ENCODE measurements around the gene COPS6.

Gene COPS6

DNA sequence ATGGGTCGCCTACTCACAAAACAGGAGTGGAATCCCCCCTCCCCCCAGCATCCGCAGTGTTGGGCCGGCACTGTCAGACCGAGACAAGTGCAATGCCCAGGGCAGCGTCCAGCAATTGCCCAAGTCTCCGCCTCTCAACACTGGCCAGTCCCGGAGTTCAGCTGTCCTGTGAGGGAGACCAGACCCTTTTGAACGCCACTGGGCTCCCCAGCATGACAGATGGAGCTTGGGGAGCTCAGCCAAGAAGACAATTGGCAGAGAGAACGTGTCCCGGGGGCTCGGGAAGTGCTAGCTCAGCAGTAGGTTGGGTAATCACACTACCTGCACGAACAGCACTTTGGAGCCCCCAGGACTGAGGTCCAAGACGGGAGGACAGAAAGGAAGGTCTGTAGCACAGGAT, 4.7 kb downstream of the COPS6 start:
- DNase-seq (ENCODE audit: low read depth), result no peak
- TF ChIP-seq, protein P1, sequence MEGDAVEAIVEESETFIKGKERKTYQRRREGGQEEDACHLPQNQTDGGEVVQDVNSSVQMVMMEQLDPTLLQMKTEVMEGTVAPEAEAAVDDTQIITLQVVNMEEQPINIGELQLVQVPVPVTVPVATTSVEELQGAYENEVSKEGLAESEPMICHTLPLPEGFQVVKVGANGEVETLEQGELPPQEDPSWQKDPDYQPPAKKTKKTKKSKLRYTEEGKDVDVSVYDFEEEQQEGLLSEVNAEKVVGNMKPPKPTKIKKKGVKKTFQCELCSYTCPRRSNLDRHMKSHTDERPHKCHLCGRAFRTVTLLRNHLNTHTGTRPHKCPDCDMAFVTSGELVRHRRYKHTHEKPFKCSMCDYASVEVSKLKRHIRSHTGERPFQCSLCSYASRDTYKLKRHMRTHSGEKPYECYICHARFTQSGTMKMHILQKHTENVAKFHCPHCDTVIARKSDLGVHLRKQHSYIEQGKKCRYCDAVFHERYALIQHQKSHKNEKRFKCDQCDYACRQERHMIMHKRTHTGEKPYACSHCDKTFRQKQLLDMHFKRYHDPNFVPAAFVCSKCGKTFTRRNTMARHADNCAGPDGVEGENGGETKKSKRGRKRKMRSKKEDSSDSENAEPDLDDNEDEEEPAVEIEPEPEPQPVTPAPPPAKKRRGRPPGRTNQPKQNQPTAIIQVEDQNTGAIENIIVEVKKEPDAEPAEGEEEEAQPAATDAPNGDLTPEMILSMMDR (conservative IDR thresholded peaks at IDR 0.05; ENCODE audit: low read depth, low read length), result no peak
- no peak overlapping the region for H3K4me3 ChIP-seq (ENCODE audit: low read depth, low read length)

DNA sequence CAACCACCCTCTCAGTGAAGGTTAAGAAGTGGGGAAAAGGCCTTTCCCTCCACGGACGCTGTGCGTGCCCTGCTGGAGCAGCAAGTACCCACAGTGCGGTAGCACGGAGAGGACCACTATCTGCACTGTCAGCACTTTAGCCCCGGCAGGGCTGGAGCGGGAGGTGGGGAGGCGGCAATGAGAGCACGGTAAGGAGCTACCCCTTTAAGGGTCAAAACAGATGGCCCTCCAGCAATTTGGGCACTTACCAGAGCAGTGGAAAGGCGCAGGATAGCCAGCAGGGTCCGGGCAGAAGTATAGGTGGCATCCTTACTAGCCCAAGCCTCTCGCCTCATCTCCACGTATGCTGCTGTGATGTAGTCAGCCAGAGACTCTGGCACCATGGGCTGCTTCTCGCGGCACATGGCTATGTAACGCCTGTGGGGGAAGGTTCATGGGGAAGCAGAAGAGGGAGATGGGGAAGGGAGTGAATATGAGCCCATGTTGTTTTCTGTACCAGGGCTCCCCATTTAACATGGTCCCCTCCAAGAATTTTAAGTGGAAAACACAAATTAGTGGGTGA, 5.2 kb downstream of the COPS6 start:
- DNase-seq (ENCODE audit: low read depth), result no peak
- H3K4me3 ChIP-seq (ENCODE audit: low read depth, low read length), result no peak overlapping the region
- TF ChIP-seq, protein P1 (conservative IDR thresholded peaks at IDR 0.05; ENCODE audit: low read depth, low read length), result no peak

DNA sequence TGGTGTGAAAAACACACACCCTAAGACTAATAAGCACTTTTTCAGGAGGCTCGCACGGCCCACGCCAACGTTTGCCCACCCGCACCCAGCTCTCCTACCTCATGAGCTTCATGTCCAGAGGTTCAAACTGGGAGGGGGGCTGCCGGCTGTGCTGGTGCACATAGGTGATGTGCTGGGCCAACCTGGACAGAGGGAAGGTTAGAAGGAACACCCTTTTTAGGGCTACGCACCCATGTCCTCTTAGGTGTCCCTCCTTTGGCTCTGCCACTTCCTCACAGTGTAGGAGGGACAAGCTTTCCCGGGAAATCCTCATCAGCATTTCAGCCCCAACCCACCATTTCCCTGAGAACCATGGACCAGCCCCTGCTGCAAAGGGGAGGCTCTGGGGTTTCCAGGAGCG, 6.5 kb downstream of the COPS6 start:
- no peak overlapping the region for H3K4me3 ChIP-seq (ENCODE audit: low read depth, low read length)
- DNase-seq (ENCODE audit: low read depth), result no peak
- TF ChIP-seq, protein P1 (conservative IDR thresholded peaks at IDR 0.05; ENCODE audit: low read depth, low read length), result no peak

DNA sequence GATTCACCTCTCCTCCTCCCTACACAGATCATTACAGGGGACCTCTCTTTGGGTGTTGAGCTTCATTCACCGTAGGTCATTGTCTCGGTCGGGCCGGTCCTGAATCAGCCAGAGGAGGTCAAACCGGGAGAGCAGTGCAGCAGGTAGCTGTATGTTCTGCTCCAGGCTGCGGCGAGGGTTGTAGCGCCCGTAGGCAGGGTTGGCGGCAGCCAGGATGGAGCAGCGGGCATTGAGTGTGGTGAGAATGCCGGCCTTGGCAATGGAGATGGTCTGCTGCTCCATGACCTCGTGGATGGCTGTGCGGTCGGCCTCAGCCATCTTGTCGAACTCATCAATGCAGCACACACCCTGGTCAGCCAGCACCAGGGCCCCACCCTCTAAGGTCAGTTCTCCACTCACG, 6.9 kb downstream of the COPS6 start:
- DNase-seq (ENCODE audit: low read depth), result no peak
- TF ChIP-seq, protein P1 (conservative IDR thresholded peaks at IDR 0.05; ENCODE audit: low read depth, low read length), result no peak
- H3K4me3 ChIP-seq (ENCODE audit: low read depth, low read length), result no peak overlapping the region

DNA sequence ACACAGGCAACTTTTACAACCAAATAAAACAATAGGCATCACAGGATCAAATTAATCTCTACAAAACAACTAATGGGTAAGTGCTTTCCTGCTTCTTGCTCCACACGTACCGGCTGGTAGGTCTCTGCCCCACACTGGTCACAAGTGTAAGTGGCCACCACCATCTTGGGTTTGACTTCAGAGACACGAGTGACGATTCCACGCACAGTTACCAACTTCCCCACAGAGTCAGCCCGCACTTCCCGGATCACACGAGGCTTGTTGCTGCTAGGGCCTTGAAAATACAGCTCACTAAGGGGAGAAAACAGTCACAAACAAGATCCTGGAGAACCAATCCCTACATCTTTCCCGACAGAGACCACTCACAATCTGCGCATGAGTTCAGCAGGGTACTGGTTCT, 10.1 kb downstream of the COPS6 start:
- no peak for DNase-seq (ENCODE audit: low read depth)
- H3K4me3 ChIP-seq (ENCODE audit: low read depth, low read length), result no peak overlapping the region
- TF ChIP-seq, protein P1 (conservative IDR thresholded peaks at IDR 0.05; ENCODE audit: low read depth, low read length), result no peak

DNA sequence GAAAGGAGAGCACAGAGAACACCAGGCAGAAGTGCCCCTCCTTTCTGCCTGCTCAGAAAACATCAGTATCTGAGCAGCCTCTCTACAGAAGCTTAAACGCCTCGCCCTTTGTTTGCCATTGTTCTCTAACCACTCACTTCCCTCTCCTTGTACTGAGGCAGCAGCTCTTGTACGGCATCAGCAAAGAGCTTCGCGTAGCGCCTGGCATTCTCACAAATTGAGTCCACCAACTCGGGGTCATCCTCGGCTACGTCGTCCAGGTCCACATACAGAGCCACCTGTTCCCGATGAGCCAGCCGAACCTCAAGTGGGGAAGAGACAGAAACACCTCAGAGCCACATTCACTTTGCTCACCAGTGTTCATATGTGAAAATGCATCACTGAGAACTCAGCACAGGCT, 10.7 kb downstream of the COPS6 start:
- TF ChIP-seq, protein P1 (conservative IDR thresholded peaks at IDR 0.05; ENCODE audit: low read depth, low read length), result no peak
- peak overlapping the region; percentile 79 for H3K4me3 ChIP-seq (ENCODE audit: low read depth, low read length)
- DNase-seq (ENCODE audit: low read depth), result no peak

DNA sequence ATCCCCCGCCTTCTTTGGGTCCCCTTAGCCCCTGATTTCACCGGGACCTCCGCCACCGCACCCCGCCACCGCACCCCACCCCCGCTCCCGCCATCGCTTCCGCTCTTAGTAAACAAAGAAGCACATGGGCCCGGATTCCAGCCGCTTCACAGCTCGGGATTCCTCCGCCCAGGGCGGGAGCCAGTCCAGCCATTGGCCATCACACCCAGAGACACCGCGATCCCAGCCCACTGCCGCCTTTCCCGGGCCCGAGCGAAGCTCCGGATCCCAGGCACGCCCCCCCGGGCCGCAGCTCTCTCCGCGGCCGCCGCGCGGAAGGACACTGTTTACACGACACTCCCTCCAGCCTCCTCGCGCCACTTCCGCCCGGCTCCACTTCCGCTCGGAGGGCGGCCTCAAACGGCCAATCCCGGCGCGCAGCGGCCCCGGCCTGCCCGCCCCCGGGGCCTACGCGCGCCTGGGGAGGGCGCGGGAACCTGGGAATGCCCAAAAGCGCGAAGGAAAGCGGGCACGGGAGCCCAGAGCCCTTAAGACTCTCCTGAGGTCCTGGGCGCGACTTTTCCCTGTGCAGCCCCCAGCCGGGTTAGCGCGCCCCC, 11.7 kb downstream of the COPS6 start:
- DNase-seq (ENCODE audit: low read depth), result peak; percentile 99
- H3K4me3 ChIP-seq (ENCODE audit: low read depth, low read length), result peak overlapping the region; percentile 79
- TF ChIP-seq, protein P1 (conservative IDR thresholded peaks at IDR 0.05; ENCODE audit: low read depth, low read length), result no peak
